A549 (cell line): ENCODE results near the gene SLC28A3. TPM values are rescaled to one million over a fixed set of nuclear protein-coding genes. Genes with fewer than 3 reads are reported as not detected.

Experiments used
- ATAC-seq, 2 experiments: fragments of 200-7000 bp in 1 of 2; fragments of >200 bp in 1 of 2; cut with Nextera tagmentation in 1 of 2; cut with Tn5 transposase in 1 of 2; 3 replicates each; pipeline versions ENCODE4 v1.8.0 to v1.9.1; 2018 to 2020; ENCODE audit warnings: mild to moderate bottlenecking in 1 of 2, moderate library complexity in 1 of 2
- CTCF ChIA-PET: fragments of 300-600 bp; sonication (Branson Sonifier 250); formaldehyde crosslinking; extraction: SDS; loops from one replicate; lab custom pipeline; 2021; ENCODE audit warnings: antibody characterized with exemption, inconsistent platforms; lab: Yijun Ruan, JAX
- POLR2A ChIA-PET: fragments of 350-600 bp; formaldehyde crosslinking; extraction: SDS; loops from one replicate; lab custom pipeline; 2021; ENCODE audit warnings: antibody characterized with exemption, inconsistent platforms; lab: Yijun Ruan, JAX
- DNase-seq, 2 experiments: peaks; one replicate each; pipeline versions ENCODE4 v3.0.0 to v3.0.0-alpha.2; 2011 to 2016; ENCODE audit warnings: low read depth in 1 of 2, low spot score in 1 of 2
- FAIRE-seq: peaks from 2 replicates; lab custom pipeline; 2011; peaks lifted over from hg19 to GRCh38; lab: Jason Lieb, UNC
- H3K27ac ChIP-seq, 2 experiments: fragments of >200 bp; sonication (Bioruptor Twin); formaldehyde crosslinking; 3 replicates each; pipeline ENCODE4 v1.5.1; 2016 to 2017
- H3K4me1 ChIP-seq: fragments of >200 bp; sonication (Bioruptor Twin); formaldehyde crosslinking; 3 replicates; pipeline ENCODE4 v1.6.1; 2016
- H3K4me2 ChIP-seq: fragments of >200 bp; sonication (Bioruptor Twin); formaldehyde crosslinking; 3 replicates; pipeline ENCODE4 v1.6.1; 2016
- H3K4me3 ChIP-seq: fragments of >200 bp; sonication (Bioruptor Twin); formaldehyde crosslinking; 3 replicates; pipeline ENCODE4 v1.5.1; 2016
- H3K9me3 ChIP-seq: fragments of >200 bp; sonication (Bioruptor Twin); formaldehyde crosslinking; 3 replicates; pipeline ENCODE4 v1.6.1; 2016
- CBX8 ChIP-seq: fragments of 200-600 bp; sonication (generic); IDR thresholded peaks from 2 replicates; pipeline ENCODE4 v1.6.1; 2016
- CEBPB ChIP-seq, 2 experiments: fragments of >200 bp in 1 of 2; sonication (Bioruptor Twin) in 1 of 2; formaldehyde crosslinking in 1 of 2; IDR thresholded peaks; 2 replicates each; pipeline ENCODE4 v1.6.1; 2012 to 2016
- CHD4 ChIP-seq: fragments of 200-600 bp; sonication (generic); IDR thresholded peaks from 2 replicates; pipeline ENCODE4 v1.6.1; 2016; ENCODE audit warnings: antibody characterized with exemption, mild to moderate bottlenecking, borderline replicate concordance
- EHF ChIP-seq: fragments of 250-450 bp; sonication (Bioruptor Pico); IDR thresholded peaks from 2 replicates; pipeline ENCODE4 v1.5.0; 2020; ENCODE audit warnings: mild to moderate bottlenecking
- EHMT2 ChIP-seq: fragments of 200-600 bp; sonication (generic); IDR thresholded peaks from 2 replicates; pipeline ENCODE4 v1.6.1; 2016; ENCODE audit warnings: antibody characterized with exemption, low read depth, mild to moderate bottlenecking, moderate library complexity
- ESRRA ChIP-seq: fragments of 150-350 bp; IDR thresholded peaks from 2 replicates; pipeline ENCODE4 v1.6.1; 2014; ENCODE audit warnings: mild to moderate bottlenecking, low read length, borderline replicate concordance
- HDAC2 ChIP-seq: fragments of 200-600 bp; sonication (generic); IDR thresholded peaks from 2 replicates; pipeline ENCODE4 v1.6.1; 2016
- HES2 ChIP-seq: fragments of >200 bp; sonication (Bioruptor Twin); formaldehyde crosslinking; IDR thresholded peaks from 2 replicates; pipeline ENCODE4 v1.6.1; 2016
- HOXB5 ChIP-seq: fragments of 250-450 bp; sonication (Bioruptor Pico); IDR thresholded peaks from 2 replicates; pipeline ENCODE4 v1.5.0; 2020; ENCODE audit warnings: mild to moderate bottlenecking, moderate library complexity
- MAFK ChIP-seq: fragments of 450-650 bp; IDR thresholded peaks from 2 replicates; pipeline ENCODE4 v1.6.1; 2014; ENCODE audit not compliant: partially characterized antibody
- MYC ChIP-seq: IDR thresholded peaks from 2 replicates; pipeline ENCODE4 v1.6.1; 2012; ENCODE audit warnings: mild to moderate bottlenecking, inconsistent platforms, low read length, improper control_type of control experiment, borderline replicate concordance
- NFE2L2 ChIP-seq: fragments of 150-350 bp; conservative IDR thresholded peaks from 2 replicates; pipeline ENCODE4 v1.6.1; 2014; ENCODE audit warnings: low read length
- NPAS2 ChIP-seq: fragments of 250-450 bp; sonication (Bioruptor Pico); IDR thresholded peaks from 2 replicates; pipeline ENCODE4 v1.8.0; 2022; ENCODE audit warnings: mild to moderate bottlenecking, moderate library complexity, borderline replicate concordance
- NR3C1 ChIP-seq: fragments of >200 bp; sonication (Bioruptor Twin); formaldehyde crosslinking; IDR thresholded peaks from 3 replicates; pipeline ENCODE4 v1.6.1; 2017
- PHF8 ChIP-seq: fragments of 200-600 bp; sonication (generic); IDR thresholded peaks from 2 replicates; pipeline ENCODE4 v1.6.1; 2016; ENCODE audit warnings: low read depth, mild to moderate bottlenecking, antibody characterized with exemption, moderate library complexity, borderline replicate concordance
- POLR2A ChIP-seq: IDR thresholded peaks from 2 replicates; pipeline ENCODE4 v1.6.1; 2012; ENCODE audit warnings: mild to moderate bottlenecking, low read length
- POLR2AphosphoS2 ChIP-seq: conservative IDR thresholded peaks from 2 replicates; pipeline ENCODE4 v1.6.1; 2012; ENCODE audit warnings: low read length, improper control_type of control experiment, inconsistent platforms
- RCOR1 ChIP-seq: fragments of 150-350 bp; IDR thresholded peaks from 2 replicates; pipeline ENCODE4 v1.6.1; 2014; ENCODE audit warnings: antibody characterized with exemption, low read length, low read depth
- RFX5 ChIP-seq: fragments of 450-650 bp; IDR thresholded peaks from 2 replicates; pipeline ENCODE4 v1.7.1; 2014; ENCODE audit warnings: antibody characterized with exemption, mild to moderate bottlenecking, moderate library complexity
- SMC3 ChIP-seq: fragments of >200 bp; sonication (Bioruptor Twin); formaldehyde crosslinking; IDR thresholded peaks from 3 replicates; pipeline ENCODE4 v1.6.1; 2018; ENCODE audit warnings: inconsistent platforms
- TFCP2L1 ChIP-seq: fragments of 250-450 bp; sonication (Bioruptor Pico); IDR thresholded peaks from 2 replicates; pipeline ENCODE4 v1.5.0; 2021; ENCODE audit warnings: mild to moderate bottlenecking
- ZC3H11A ChIP-seq: fragments of 450-650 bp; IDR thresholded peaks from 2 replicates; pipeline ENCODE4 v1.6.1; 2014; ENCODE audit warnings: antibody characterized with exemption, mild to moderate bottlenecking
- ZNF302 ChIP-seq: fragments of 250-450 bp; sonication (Bioruptor Pico); IDR thresholded peaks from 2 replicates; pipeline ENCODE4 v1.9.0; 2021; ENCODE audit warnings: inconsistent platforms, mild to moderate bottlenecking, moderate library complexity
- ZSCAN20 ChIP-seq: fragments of 250-450 bp; sonication (Bioruptor Pico); IDR thresholded peaks from 2 replicates; pipeline ENCODE4 v1.8.0; 2022; ENCODE audit warnings: mild to moderate bottlenecking, moderate library complexity
- WGBS: methylation state at CpG from one replicate; pipeline ENCODE4 v1.1.6; 2017; ENCODE audit errors: missing lambda C conversion rate; 5-methylcytosine and 5-hydroxymethylcytosine counted together
- polyA plus RNA-seq, 4 experiments: library from polyadenylated mRNA; depleted of rRNA in 3 of 4; stranded (reverse); fragments of >200 nt; fragmentation: RNase III in 1 of 4; extraction: RNeasy Plus Mini Kit Qiagen cat#74134 plus additional on column Dnase treatment in 1 of 4; gene quantifications; 2 replicates in 3 of 4; 3 replicates in 1 of 4; pipeline ENCODE4 v1.2.3, GENCODE V29; 2011 to 2017

Gene SLC28A3
- polyA plus RNA-seq, 2 of the 4 experiments (the other 2 are of a cell fraction) = not detected

- no peak for FAIRE-seq
- no peak for TF ChIP-seq MYC
- TF ChIP-seq CEBPB (IDR thresholded peaks at IDR 0.05) = no peak
- WGBS = 62% methylated on average over 3 of the region's 3 CpGs
Observed at GRCh38 chr9:84383178-84383577, 42.6 kb upstream of the SLC28A3 start.

GRCh38 chr9:84382720-84383119, 42.2 kb upstream of the SLC28A3 start:
- ChIA-PET CTCF (no interaction called here), POLR2A (no interaction called here)
- Histone ChIP-seq H3K9me3 (no peaks in the 10 kb centered on the region), H3K4me2 (no peak overlapping the region), H3K4me3 (no peak overlapping the region), H3K4me1 (no peaks in the 10 kb centered on the region), H3K27ac (no peak overlapping the region)
- ATAC-seq (no peak), FAIRE-seq (no peak), DNase-seq (no peak)
- 33% methylated on average over 6 of the region's 6 CpGs for WGBS
- TF ChIP-seq SMC3 (no peak), ESRRA (no peak), CBX8 (no peak)

More at GRCh38 chr9:84383178-84383577, 42.6 kb upstream of the SLC28A3 start:
- Histone ChIP-seq H3K4me1 (no peaks in the 10 kb centered on the region), H3K4me3 (no peak overlapping the region), H3K27ac (no peak overlapping the region), H3K4me2 (no peak overlapping the region), H3K9me3 (no peaks in the 10 kb centered on the region)
- no peak for DNase-seq
- no peak for ATAC-seq
- CTCF ChIA-PET = interaction anchor here (6.1 kb wide), 1 partner anchor 14 kb away, joined by 57 read pairs; no protein-coding TSS in a partner anchor
- POLR2A ChIA-PET = no interaction called here

- Histone ChIP-seq H3K27ac (no peak overlapping the region), H3K4me1 (no peaks in the 10 kb centered on the region), H3K4me3 (no peak overlapping the region), H3K9me3 (no peaks in the 10 kb centered on the region), H3K4me2 (no peak overlapping the region)
- FAIRE-seq (no peak), ATAC-seq (no peak), DNase-seq (no peak)
- POLR2A ChIA-PET = no interaction called here
- TF ChIP-seq POLR2AphosphoS2 = no peak
- TF ChIP-seq RFX5 = no peak
- TF ChIP-seq MYC = no peak
- CTCF ChIA-PET = interaction anchor here (1.6 kb wide), 1 partner anchor 15 kb away, joined by 12 read pairs; no protein-coding TSS in a partner anchor
- WGBS = 58% methylated on average over 3 of the region's 3 CpGs
Observed at GRCh38 chr9:84381508-84381907, 41.0 kb upstream of the SLC28A3 start.

GRCh38 chr9:84379740-84380139, 39.2 kb upstream of the SLC28A3 start:
- no peak overlapping the region for H3K4me2 ChIP-seq
- DNase-seq = no peak
- TF ChIP-seq ZC3H11A = no peak
- TF ChIP-seq POLR2A = no peak
- no peak for TF ChIP-seq HDAC2
- TF ChIP-seq NFE2L2 = no peak
- no peak for TF ChIP-seq HOXB5 (CRISPR knock-in tag)
- TF ChIP-seq MAFK = no peak
- TF ChIP-seq EHF = no peak
- TF ChIP-seq POLR2AphosphoS2 = no peak
- no peak for TF ChIP-seq ZSCAN20
- TF ChIP-seq HES2 = no peak
- H3K27ac ChIP-seq = no peak overlapping the region
- H3K4me3 ChIP-seq = no peak overlapping the region
- ChIA-PET POLR2A (no interaction called here), CTCF (no interaction called here)
- no peaks in the 10 kb centered on the region for H3K9me3 ChIP-seq
- ATAC-seq = no peak
- no peaks in the 10 kb centered on the region for H3K4me1 ChIP-seq
- FAIRE-seq = no peak

GRCh38 chr9:84375954-84376353, 35.4 kb upstream of the SLC28A3 start:
- WGBS = 10% methylated on average over 3 of the region's 3 CpGs
- FAIRE-seq = no peak
- Histone ChIP-seq H3K4me3 (no peak overlapping the region), H3K9me3 (no peaks in the 10 kb centered on the region), H3K4me2 (no peak overlapping the region), H3K27ac (no peak overlapping the region), H3K4me1 (no peaks in the 10 kb centered on the region)
- POLR2A ChIA-PET = no interaction called here
- no peak for ATAC-seq
- no peak for DNase-seq
- CTCF ChIA-PET = interaction anchor here (0.6 kb wide), 1 partner anchor 1107 kb away, joined by 3 read pairs; no protein-coding TSS in a partner anchor
- TF ChIP-seq CHD4 = no peak
- TF ChIP-seq TFCP2L1 (CRISPR knock-in tag) = no peak
- TF ChIP-seq NFE2L2 = no peak
- no peak for TF ChIP-seq ZNF302
- TF ChIP-seq NPAS2 = no peak
- no peak for TF ChIP-seq PHF8
- no peak for TF ChIP-seq EHMT2
- TF ChIP-seq NR3C1 = no peak
- no peak for TF ChIP-seq RCOR1
